NCI-H1694 (cell line): ENCODE results near the gene RBM7.

Experiments
- DNase-seq: peaks from one replicate; lab custom pipeline; 2025; lab: John Stamatoyannopoulos, UW

RBM7 gene

GRCh38 chr11:114448749-114449482, 48.5 kb downstream of the RBM7 start:
- DNase-seq = no peak

GRCh38 chr11:114449845-114450244, 49.4 kb downstream of the RBM7 start:
- DNase-seq = no peak

GRCh38 chr11:114452399-114452798, 51.9 kb downstream of the RBM7 start:
- no peak for DNase-seq
